Suprapubic skin (tissue), 4 donors: Measurements from ENCODE around the gene ZBTB8OS. TPM values are rescaled to one million over a fixed set of nuclear protein-coding genes. Genes with fewer than 3 reads are reported as not detected.

Source experiments
- DNase-seq, 2 donors: peaks; one replicate each; pipeline ENCODE4 v3.0.0-alpha.2; 2019; ENCODE audit warnings: low spot score in 2 of 2
- H3K27ac ChIP-seq: fragments of 200-600 bp; sonication (generic); one replicate; pipeline ENCODE4 v1.5.1; 2019
- H3K27me3 ChIP-seq: fragments of 200-600 bp; sonication (generic); one replicate; pipeline ENCODE4 v1.5.1; 2019
- H3K36me3 ChIP-seq: fragments of 200-600 bp; sonication (generic); one replicate; pipeline ENCODE4 v1.5.1; 2019
- H3K4me1 ChIP-seq: fragments of 200-600 bp; sonication (generic); one replicate; pipeline ENCODE4 v1.5.1; 2019
- H3K4me3 ChIP-seq: fragments of 200-600 bp; sonication (generic); one replicate; pipeline ENCODE4 v1.5.1; 2019; ENCODE audit warnings: mild to moderate bottlenecking
- H3K9me3 ChIP-seq: fragments of 200-600 bp; sonication (generic); one replicate; pipeline ENCODE4 v1.5.1; 2019
- EP300 ChIP-seq: sonication (generic); formaldehyde crosslinking; IDR thresholded peaks from one replicate; pipeline ENCODE4 v1.6.1; 2017; ENCODE audit warnings: antibody characterized with exemption
- POLR2A ChIP-seq, 2 donors: fragments of 450-650 bp; IDR thresholded peaks; one replicate each; pipeline ENCODE4 v1.6.1; 2017; ENCODE audit warnings: antibody characterized with exemption in 2 of 2, mild to moderate bottlenecking in 2 of 2, moderate library complexity in 2 of 2
- POLR2AphosphoS5 ChIP-seq, 3 donors: sonication (generic); formaldehyde crosslinking; IDR thresholded peaks; one replicate each; pipeline ENCODE4 v1.6.1; 2017; ENCODE audit warnings: antibody characterized with exemption in 3 of 3
- WGBS: methylation state at CpG from one replicate; pipeline ENCODE4 v1.1.5; 2018; 5-methylcytosine and 5-hydroxymethylcytosine counted together
- total RNA-seq, 4 donors: library from RNA; depleted of rRNA; stranded (reverse); fragments of >200 nt; gene quantifications; one replicate each; pipeline ENCODE4 v1.1.0, GENCODE V29; 2016
- TF ChIP-seq, protein P1 (sequence below), 2 donors: fragments of 200-600 bp in 1 of 2; fragments of 450-650 bp in 1 of 2; sonication (generic) in 1 of 2; IDR thresholded peaks; one replicate each; pipeline ENCODE4 v1.5.1; 2016 to 2019; ENCODE audit warnings: antibody characterized with exemption in 2 of 2, mild to moderate bottlenecking in 1 of 2, moderate library complexity in 1 of 2

ZBTB8OS gene
- total RNA-seq, 4 donors from 2014 or later, result 19.2 to 29.9 (median 24.0) TPM

DNA sequence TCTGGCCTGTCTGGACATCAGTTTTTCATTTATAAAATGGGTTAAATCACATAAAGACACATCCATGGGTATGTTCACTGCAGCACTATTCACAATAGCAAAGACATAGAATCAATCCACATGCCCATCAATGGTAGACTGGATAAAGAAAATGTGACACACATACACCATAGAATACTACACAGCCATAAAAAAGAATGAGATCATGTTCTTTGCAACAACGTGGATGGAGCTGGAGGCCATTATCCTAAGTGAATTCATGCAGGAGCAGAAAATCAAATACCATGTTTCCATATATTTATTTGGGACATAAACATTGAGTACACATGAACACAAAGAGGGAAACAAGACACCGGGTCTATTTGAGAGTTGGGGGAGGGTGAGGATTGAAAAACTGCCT, 28.1 kb downstream of the ZBTB8OS start:
- WGBS, result 97% methylated on average over 2 of the region's 2 CpGs
- TF ChIP-seq POLR2AphosphoS5 (IDR thresholded peaks at IDR 0.05) (no peak), POLR2A (IDR thresholded peaks at IDR 0.05) (no peak), EP300 (no peak)
- TF ChIP-seq, protein P1, sequence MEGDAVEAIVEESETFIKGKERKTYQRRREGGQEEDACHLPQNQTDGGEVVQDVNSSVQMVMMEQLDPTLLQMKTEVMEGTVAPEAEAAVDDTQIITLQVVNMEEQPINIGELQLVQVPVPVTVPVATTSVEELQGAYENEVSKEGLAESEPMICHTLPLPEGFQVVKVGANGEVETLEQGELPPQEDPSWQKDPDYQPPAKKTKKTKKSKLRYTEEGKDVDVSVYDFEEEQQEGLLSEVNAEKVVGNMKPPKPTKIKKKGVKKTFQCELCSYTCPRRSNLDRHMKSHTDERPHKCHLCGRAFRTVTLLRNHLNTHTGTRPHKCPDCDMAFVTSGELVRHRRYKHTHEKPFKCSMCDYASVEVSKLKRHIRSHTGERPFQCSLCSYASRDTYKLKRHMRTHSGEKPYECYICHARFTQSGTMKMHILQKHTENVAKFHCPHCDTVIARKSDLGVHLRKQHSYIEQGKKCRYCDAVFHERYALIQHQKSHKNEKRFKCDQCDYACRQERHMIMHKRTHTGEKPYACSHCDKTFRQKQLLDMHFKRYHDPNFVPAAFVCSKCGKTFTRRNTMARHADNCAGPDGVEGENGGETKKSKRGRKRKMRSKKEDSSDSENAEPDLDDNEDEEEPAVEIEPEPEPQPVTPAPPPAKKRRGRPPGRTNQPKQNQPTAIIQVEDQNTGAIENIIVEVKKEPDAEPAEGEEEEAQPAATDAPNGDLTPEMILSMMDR (IDR thresholded peaks at IDR 0.05), result no peak
- peaks cover 17% of the 10 kb centered on the region for H3K36me3 ChIP-seq

DNA sequence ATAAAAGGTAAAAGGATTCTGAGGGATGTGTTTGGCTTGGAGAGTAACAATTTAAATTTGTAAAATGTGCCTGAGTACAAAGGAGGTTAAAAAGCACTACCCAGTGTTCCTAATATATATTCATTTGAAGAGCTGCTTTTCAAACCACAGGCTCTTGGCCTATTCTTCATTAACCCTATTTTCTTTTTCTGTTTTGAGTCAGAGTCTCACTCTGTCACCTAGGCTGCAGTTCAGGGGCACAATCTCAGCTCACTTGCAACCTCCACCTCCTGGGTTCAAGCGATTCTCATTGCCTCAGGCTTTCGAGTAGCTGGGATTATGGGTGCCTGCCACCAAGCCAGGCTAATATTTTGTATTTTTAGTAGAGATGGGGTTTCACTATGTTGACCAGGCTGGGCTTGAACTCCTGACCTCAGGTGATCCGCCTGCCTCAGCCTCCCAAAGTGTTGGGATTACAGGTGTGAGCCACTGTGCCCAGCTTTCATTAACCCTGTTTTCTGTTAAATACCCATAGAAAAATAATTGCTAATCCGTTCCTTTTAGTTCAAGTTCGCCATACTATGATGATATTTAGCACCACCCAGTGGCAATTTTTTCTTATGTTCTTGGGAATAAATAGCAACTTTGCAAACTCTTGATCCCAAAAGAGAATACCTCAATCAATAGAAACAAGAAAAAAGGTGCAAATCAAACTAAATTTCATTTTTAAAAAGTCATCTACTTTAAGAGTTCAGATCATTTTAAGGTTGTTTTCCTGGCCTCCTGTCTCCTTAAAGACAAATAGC, 30.5 kb downstream of the ZBTB8OS start:
- TF ChIP-seq POLR2AphosphoS5 (IDR thresholded peaks at IDR 0.05) (no peak), EP300 (no peak), POLR2A (IDR thresholded peaks at IDR 0.05) (no peak)
- DNase-seq, result no peak
- H3K9me3 ChIP-seq, result no peaks in the 10 kb centered on the region
- no peaks in the 10 kb centered on the region for H3K27me3 ChIP-seq
- H3K4me1 ChIP-seq, result no peaks in the 10 kb centered on the region
- H3K27ac ChIP-seq, result no peak overlapping the region
- no peak overlapping the region for H3K4me3 ChIP-seq
- 68% methylated on average over 5 of the region's 5 CpGs for WGBS
- peaks cover 3% of the 10 kb centered on the region for H3K36me3 ChIP-seq

More for the DNA sequence above, 28.1 kb downstream of the ZBTB8OS start:
- no peak overlapping the region for H3K4me3 ChIP-seq
- H3K9me3 ChIP-seq, result no peaks in the 10 kb centered on the region
- no peak overlapping the region for H3K27ac ChIP-seq
- H3K4me1 ChIP-seq, result no peaks in the 10 kb centered on the region
- DNase-seq, result no peak
- H3K27me3 ChIP-seq, result no peaks in the 10 kb centered on the region

GRCh38 chr1:32618673-32619221, 31.6 kb downstream of the ZBTB8OS start:
- TF ChIP-seq POLR2A (IDR thresholded peaks at IDR 0.05), result no peak
- TF ChIP-seq, protein P1 (IDR thresholded peaks at IDR 0.05), result no peak
- Histone ChIP-seq H3K4me3 (no peak overlapping the region), H3K36me3 (peaks cover 3% of the 10 kb centered on the region), H3K27ac (no peak overlapping the region), H3K4me1 (no peaks in the 10 kb centered on the region), H3K27me3 (no peaks in the 10 kb centered on the region), H3K9me3 (no peaks in the 10 kb centered on the region)
- 96% methylated on average over 5 of the region's 5 CpGs for WGBS
- DNase-seq, result no peak

DNA sequence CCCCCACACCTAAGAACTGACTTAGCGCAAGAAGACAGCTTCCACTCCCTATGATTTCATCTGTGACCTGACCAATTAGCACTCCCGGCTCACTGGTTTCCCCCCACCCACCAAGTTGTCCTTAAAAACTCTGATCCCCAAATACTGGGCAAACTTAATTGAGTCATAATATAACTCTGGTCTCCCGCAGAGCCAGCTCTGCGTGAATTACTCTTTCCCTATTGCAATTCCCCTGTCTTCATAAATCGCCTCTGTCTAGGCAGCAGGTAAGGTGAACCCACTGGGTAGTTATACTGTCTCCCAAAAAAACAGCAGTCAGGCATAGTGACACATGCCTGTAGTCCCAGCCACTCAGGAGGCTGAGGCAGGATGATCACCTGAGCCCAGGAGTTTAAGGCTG, 36.9 kb downstream of the ZBTB8OS start:
- no peaks in the 10 kb centered on the region for H3K36me3 ChIP-seq
- no peaks in the 10 kb centered on the region for H3K27me3 ChIP-seq
- 87% methylated on average over 5 of the region's 5 CpGs for WGBS
- H3K4me3 ChIP-seq, result no peak overlapping the region
- no peak overlapping the region for H3K27ac ChIP-seq
- no peak for DNase-seq
- TF ChIP-seq EP300, result no peak
- no peaks in the 10 kb centered on the region for H3K9me3 ChIP-seq
- peaks cover 14% of the 10 kb centered on the region for H3K4me1 ChIP-seq

DNA sequence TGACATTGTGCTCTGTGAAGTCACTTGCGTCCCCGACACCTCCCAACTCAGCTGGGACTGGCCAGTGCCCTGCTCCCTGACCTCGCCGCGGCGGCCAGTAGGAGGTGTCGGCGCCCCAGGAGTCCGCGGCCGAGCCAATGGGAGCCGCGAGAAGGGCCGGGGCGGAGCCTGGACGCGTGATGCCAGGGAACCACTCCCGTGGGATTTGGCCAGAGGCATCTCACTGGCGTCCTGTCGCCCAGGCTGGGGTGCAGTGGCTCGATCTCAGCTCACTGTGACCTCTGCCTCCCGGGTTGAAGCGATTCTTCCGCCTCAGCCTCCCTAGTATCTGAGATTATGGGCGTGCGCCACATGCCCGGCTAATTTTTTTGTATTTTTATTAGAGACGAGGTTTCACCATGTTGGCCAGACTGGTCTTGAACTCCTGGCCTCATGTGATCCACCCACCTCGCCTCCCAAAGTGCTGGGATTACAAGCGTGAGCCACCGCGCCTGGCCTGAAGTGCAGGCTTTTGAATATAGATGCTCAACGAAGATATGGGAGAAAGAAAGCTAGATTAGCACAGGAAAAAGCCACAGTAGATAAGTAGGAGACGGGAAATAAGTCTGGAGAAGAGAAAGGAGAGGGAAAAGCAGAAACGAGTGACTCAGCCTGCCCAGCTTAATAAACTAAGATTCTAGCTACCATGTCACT, 38.0 kb downstream of the ZBTB8OS start:
- peaks cover 14% of the 10 kb centered on the region for H3K4me1 ChIP-seq
- H3K27me3 ChIP-seq, result no peaks in the 10 kb centered on the region
- TF ChIP-seq POLR2A (IDR thresholded peaks at IDR 0.05) (no peak), POLR2AphosphoS5 (IDR thresholded peaks at IDR 0.05) (peak in 1 of 3 donors; percentile 47), EP300 (no peak)
- TF ChIP-seq, protein P1 (IDR thresholded peaks at IDR 0.05), result peak in 1 of 2 donors; percentile 36
- H3K36me3 ChIP-seq, result no peaks in the 10 kb centered on the region
- H3K27ac ChIP-seq, result no peak overlapping the region
- no peaks in the 10 kb centered on the region for H3K9me3 ChIP-seq
- DNase-seq, result peak; percentile 86 to 91
- WGBS, result 12% methylated on average over 11 of the region's 35 CpGs
- H3K4me3 ChIP-seq, result peak overlapping the region; percentile 43

- Histone ChIP-seq H3K27me3 (no peaks in the 10 kb centered on the region), H3K36me3 (peaks cover 3% of the 10 kb centered on the region), H3K9me3 (no peaks in the 10 kb centered on the region), H3K4me1 (peaks cover 14% of the 10 kb centered on the region), H3K4me3 (peak overlapping the region; percentile 43), H3K27ac (no peak overlapping the region)
- DNase-seq, result no peak
- WGBS, result 8% methylated on average over 12 of the region's 12 CpGs
- TF ChIP-seq POLR2AphosphoS5 (IDR thresholded peaks at IDR 0.05), result no peak
Measured at GRCh38 chr1:32611859-32612188, 38.5 kb downstream of the ZBTB8OS start.
